GM19238 (cell line): Measurements from ENCODE around the gene RTN1.

Source experiments
- DNase-seq: peaks from one replicate; pipeline ENCODE4 v3.0.0; 2011; ENCODE audit warnings: low spot score; ENCODE audit not compliant: insufficient read length

The RTN1 gene

DNA sequence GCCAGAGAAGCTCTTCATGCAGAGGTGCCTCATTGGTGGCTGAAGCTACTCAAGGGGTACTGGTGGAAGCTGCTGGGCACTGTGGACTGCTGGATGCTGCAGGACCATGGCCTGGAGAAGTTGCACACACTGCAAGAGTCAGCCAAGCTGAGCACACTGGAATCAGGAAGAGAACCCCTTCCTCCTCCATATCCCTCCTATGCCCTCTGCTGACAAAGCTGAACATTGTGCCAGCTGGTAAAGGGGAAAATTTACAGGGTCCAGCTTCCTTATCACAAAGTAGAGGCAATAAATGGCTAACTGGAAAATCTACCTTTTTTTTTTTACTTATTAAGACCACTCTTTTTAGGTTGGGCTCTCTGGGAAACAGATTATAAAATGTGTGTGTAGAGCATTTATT is 300.5 kb downstream of the RTN1 start:
- DNase-seq: no peak

DNA sequence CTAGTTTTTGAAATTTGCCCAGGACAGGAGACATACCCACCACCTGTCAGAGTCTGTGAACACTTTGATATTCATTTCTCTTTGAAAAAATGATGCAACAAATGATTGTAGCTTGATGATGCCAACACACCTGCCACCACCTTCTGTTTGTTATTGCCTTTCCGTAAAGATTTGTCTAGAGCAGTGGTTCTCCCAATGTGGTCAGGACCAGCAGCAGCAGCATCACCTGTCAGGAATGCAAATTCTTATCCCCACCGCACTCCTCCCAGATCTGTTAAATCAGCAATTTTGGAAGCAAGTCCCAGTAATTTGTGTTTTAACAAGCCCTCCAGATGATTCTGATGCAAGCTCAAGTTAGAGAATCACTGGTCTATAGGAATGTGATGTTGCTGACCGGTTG is 303.9 kb downstream of the RTN1 start:
- DNase-seq: no peak

DNA sequence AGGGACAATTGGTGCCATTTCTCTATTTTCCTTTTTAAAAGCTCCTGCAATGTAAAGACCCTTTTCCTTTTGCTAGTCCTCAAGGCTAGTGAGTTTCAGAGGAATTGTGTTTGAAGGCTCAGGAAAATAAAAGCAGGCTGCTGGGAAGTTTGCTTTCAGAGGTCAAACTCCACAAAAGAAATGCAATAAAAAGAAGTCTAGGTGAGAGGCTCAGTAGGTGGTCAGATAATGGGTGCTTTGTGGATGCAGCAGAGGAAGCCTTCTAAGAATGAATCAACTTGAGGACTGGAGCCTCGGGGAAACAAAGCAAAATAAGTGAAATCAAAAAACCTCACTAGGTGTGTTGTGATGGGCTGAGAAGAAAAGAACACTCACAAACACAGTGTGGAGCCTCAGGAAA is 304.3 kb downstream of the RTN1 start:
- DNase-seq: no peak

DNA sequence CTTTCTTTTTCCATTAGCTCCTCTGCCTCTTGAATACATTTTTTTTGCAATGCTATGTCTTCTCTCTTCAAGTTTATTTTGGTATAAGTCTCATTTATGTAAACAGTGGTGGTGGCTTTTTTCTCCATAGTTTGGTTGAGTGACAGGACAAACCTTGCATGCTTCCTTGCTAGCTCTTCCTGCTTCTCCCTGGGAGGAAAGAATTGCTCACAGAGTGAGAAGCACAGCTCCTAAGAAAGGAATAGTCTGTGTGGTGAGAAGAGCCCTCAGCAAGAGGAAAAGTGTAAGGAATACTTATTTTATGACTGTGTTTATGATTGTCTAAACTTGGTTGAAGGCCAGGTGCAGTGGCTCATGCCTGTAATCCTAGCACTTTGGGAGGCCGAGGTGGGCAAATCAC is 305.5 kb downstream of the RTN1 start:
- DNase-seq: no peak

DNA sequence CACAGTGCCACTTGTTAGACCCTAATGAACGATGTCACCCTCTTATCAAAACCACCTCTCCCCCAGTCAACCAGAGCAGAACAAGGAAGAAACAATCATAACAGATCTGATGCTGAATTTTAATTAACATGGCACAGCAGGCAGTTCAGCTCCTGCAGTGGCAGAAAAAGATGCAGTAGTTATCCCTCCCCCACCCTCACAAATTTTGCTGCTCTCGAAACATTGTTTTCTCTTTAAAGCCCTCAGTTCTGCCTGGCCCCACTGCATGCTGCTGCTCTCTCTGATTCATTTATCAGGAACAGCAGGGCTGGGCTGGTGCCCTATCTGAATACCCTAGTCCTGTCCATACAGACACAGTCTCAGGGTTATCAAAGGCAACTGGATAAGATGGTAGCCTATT is 306.2 kb downstream of the RTN1 start:
- no peak for DNase-seq

DNA sequence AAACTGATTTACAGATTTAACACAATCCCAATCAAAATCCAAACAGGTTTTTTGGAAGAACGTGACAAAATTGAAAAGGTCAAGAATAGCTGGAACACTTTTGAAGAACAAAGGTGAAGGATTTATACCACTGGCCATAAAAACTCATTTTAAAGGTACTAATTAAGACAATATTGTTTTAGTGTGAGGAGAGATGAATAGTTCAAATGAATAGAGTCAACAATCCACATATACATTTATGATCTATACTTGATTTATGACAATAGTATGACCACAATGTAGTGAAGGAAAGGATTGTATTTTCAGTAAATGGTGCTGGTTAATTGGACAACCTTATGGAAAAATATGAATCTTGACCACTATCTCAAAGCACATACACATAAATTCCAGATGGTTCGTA is 323.3 kb downstream of the RTN1 start:
- no peak for DNase-seq
